Panc1 (cell line): ENCODE measurements around the gene CBX3.
"Not testable (repeated sequence)": the region's sequence is repeated elsewhere in the genome, so short reads cannot be mapped to it uniquely, and the experiment has no call there.

Source experiments
- SIN3A ChIP-seq: IDR thresholded peaks from 2 replicates; pipeline ENCODE4 v1.6.1; 2012; ENCODE audit warnings: low read depth, mild to moderate bottlenecking, low read length, moderate library complexity, borderline replicate concordance; ENCODE audit not compliant: insufficient read depth
- TF ChIP-seq, protein P1 (sequence below): fragments of 450-650 bp; IDR thresholded peaks from 2 replicates; pipeline ENCODE4 v1.5.1; 2017; ENCODE audit warnings: mild to moderate bottlenecking

- TF ChIP-seq, protein P1, sequence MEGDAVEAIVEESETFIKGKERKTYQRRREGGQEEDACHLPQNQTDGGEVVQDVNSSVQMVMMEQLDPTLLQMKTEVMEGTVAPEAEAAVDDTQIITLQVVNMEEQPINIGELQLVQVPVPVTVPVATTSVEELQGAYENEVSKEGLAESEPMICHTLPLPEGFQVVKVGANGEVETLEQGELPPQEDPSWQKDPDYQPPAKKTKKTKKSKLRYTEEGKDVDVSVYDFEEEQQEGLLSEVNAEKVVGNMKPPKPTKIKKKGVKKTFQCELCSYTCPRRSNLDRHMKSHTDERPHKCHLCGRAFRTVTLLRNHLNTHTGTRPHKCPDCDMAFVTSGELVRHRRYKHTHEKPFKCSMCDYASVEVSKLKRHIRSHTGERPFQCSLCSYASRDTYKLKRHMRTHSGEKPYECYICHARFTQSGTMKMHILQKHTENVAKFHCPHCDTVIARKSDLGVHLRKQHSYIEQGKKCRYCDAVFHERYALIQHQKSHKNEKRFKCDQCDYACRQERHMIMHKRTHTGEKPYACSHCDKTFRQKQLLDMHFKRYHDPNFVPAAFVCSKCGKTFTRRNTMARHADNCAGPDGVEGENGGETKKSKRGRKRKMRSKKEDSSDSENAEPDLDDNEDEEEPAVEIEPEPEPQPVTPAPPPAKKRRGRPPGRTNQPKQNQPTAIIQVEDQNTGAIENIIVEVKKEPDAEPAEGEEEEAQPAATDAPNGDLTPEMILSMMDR, result not testable (repeated sequence)
- TF ChIP-seq SIN3A, result not testable (repeated sequence)
Observed at GRCh38 chr7:26261866-26262265, 60.3 kb downstream of the CBX3 start.
